Neural progenitor cell (in vitro differentiated cells): Measurements from ENCODE around the gene NFASC. TPM values are rescaled to one million over a fixed set of nuclear protein-coding genes. Genes with fewer than 3 reads are reported as not detected.

Source experiments
- DNase-seq: peaks from one replicate; pipeline ENCODE4 v3.0.0-alpha.2; 2016; ENCODE audit warnings: low spot score
- H2AFZ ChIP-seq: fragments of 200-600 bp; sonication (generic); replicated peaks from 2 replicates; pipeline ENCODE4 v1.6.1; 2016; ENCODE audit warnings: antibody characterized with exemption
- H3F3A ChIP-seq: fragments of 200-600 bp; sonication (generic); 2 replicates; pipeline ENCODE4 v1.6.1; 2016; ENCODE audit warnings: antibody characterized with exemption, low read depth
- H3K27ac ChIP-seq: fragments of 200-600 bp; sonication (generic); 2 replicates; pipeline ENCODE4 v1.5.1; 2016; ENCODE audit warnings: mild to moderate bottlenecking
- H3K27me3 ChIP-seq: fragments of 200-600 bp; sonication (generic); 2 replicates; pipeline ENCODE4 v1.6.1; 2016; ENCODE audit warnings: mild to moderate bottlenecking, moderate library complexity
- H3K36me3 ChIP-seq: fragments of 200-600 bp; sonication (generic); 2 replicates; pipeline ENCODE4 v1.5.1; 2016
- H3K4me1 ChIP-seq: fragments of 200-600 bp; sonication (generic); 2 replicates; pipeline ENCODE4 v1.6.1; 2016; ENCODE audit warnings: mixed run types
- H3K4me2 ChIP-seq: fragments of 200-600 bp; sonication (generic); 2 replicates; pipeline ENCODE4 v1.6.1; 2016
- H3K4me3 ChIP-seq: fragments of 200-600 bp; sonication (generic); 2 replicates; pipeline ENCODE4 v1.5.1; 2016
- H3K79me2 ChIP-seq: fragments of 200-600 bp; sonication (generic); 2 replicates; pipeline ENCODE4 v1.6.1; 2016; ENCODE audit warnings: low read depth
- H3K9ac ChIP-seq: fragments of 200-600 bp; sonication (generic); 2 replicates; pipeline ENCODE4 v1.6.1; 2016
- H3K9me3 ChIP-seq: fragments of 200-600 bp; sonication (generic); 2 replicates; pipeline ENCODE4 v1.5.1; 2016; ENCODE audit warnings: low read depth
- H4K20me1 ChIP-seq: fragments of 200-600 bp; sonication (generic); 2 replicates; pipeline ENCODE4 v1.6.1; 2016; ENCODE audit warnings: low read depth
- H3K27ac Mint-ChIP-seq: 3 replicates; pipeline ENCODE4 v1.8.0; 2021; ENCODE audit warnings: mixed read lengths
- H3K27me3 Mint-ChIP-seq: 2 replicates; pipeline ENCODE4 v1.8.0; 2022; ENCODE audit warnings: low read depth, mild to moderate bottlenecking, inconsistent platforms, moderate library complexity, mixed read lengths; ENCODE audit not compliant: insufficient read depth
- H3K36me3 Mint-ChIP-seq: 3 replicates; pipeline ENCODE4 v1.8.0; 2021; ENCODE audit warnings: mixed read lengths
- H3K4me1 Mint-ChIP-seq: 3 replicates; pipeline ENCODE4 v1.8.0; 2021; ENCODE audit warnings: mixed read lengths
- H3K4me3 Mint-ChIP-seq: 3 replicates; pipeline ENCODE4 v1.8.0; 2021; ENCODE audit warnings: mild to moderate bottlenecking, moderate library complexity, mixed read lengths
- H3K9me3 Mint-ChIP-seq: 3 replicates; pipeline ENCODE4 v1.8.0; 2020; ENCODE audit warnings: mixed read lengths
- EZH2 ChIP-seq: fragments of 200-600 bp; sonication (generic); IDR thresholded peaks from 2 replicates; pipeline ENCODE4 v1.6.1; 2017; ENCODE audit warnings: antibody characterized with exemption, mild to moderate bottlenecking, moderate library complexity
- EZH2phosphoT487 ChIP-seq: fragments of 200-600 bp; sonication (generic); IDR thresholded peaks from 2 replicates; pipeline ENCODE4 v1.6.1; 2017; ENCODE audit warnings: antibody characterized with exemption
- total RNA-seq: library from RNA; depleted of rRNA; stranded (reverse); fragments of >200 nt; gene quantifications from 2 replicates; pipeline ENCODE4 v1.2.3, GENCODE V29; 2015; ENCODE audit warnings: low replicate concordance
- TF ChIP-seq, protein P1 (sequence below): fragments of 200-600 bp; sonication (generic); IDR thresholded peaks from 2 replicates; pipeline ENCODE4 v1.5.1; 2017; ENCODE audit warnings: antibody characterized with exemption, mild to moderate bottlenecking

The NFASC gene
- total RNA-seq, 1 donor from 2014 or later: 2.5 TPM

- DNase-seq: no peak
- TF ChIP-seq EZH2phosphoT487: no peak
- no peak for TF ChIP-seq EZH2
- TF ChIP-seq, protein P1, sequence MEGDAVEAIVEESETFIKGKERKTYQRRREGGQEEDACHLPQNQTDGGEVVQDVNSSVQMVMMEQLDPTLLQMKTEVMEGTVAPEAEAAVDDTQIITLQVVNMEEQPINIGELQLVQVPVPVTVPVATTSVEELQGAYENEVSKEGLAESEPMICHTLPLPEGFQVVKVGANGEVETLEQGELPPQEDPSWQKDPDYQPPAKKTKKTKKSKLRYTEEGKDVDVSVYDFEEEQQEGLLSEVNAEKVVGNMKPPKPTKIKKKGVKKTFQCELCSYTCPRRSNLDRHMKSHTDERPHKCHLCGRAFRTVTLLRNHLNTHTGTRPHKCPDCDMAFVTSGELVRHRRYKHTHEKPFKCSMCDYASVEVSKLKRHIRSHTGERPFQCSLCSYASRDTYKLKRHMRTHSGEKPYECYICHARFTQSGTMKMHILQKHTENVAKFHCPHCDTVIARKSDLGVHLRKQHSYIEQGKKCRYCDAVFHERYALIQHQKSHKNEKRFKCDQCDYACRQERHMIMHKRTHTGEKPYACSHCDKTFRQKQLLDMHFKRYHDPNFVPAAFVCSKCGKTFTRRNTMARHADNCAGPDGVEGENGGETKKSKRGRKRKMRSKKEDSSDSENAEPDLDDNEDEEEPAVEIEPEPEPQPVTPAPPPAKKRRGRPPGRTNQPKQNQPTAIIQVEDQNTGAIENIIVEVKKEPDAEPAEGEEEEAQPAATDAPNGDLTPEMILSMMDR: no peak
- H3K9me3 ChIP-seq: no peaks in the 10 kb centered on the region
- H3K9ac ChIP-seq: no peak overlapping the region
- no peaks in the 10 kb centered on the region for H3K36me3 ChIP-seq
- no peaks in the 10 kb centered on the region for H3F3A ChIP-seq
- H3K79me2 ChIP-seq: no peaks in the 10 kb centered on the region
- H3K4me1 ChIP-seq: peaks cover 9% of the 10 kb centered on the region
- no peak overlapping the region for H3K27ac ChIP-seq
- H3K27me3 ChIP-seq: no peaks in the 10 kb centered on the region
- Mint-ChIP-seq H3K36me3 (peaks cover 5% of the 10 kb centered on the region), H3K27me3 (peaks cover 5% of the 10 kb centered on the region), H3K27ac (no peak overlapping the region), H3K4me3 (no peak overlapping the region), H3K9me3 (no peaks in the 10 kb centered on the region), H3K4me1 (no peaks in the 10 kb centered on the region)
- no peak overlapping the region for H3K4me2 ChIP-seq
- H2AFZ ChIP-seq: no peak overlapping the region
- H4K20me1 ChIP-seq: no peaks in the 10 kb centered on the region
- no peak overlapping the region for H3K4me3 ChIP-seq
Observed at GRCh38 chr1:204936765-204937164, 66.1 kb downstream of the NFASC start.

GRCh38 chr1:204937901-204938300 is 67.2 kb downstream of the NFASC start:
- H3K27me3 ChIP-seq: no peaks in the 10 kb centered on the region
- H4K20me1 ChIP-seq: no peaks in the 10 kb centered on the region
- H3K36me3 Mint-ChIP-seq: peaks cover 5% of the 10 kb centered on the region
- no peak overlapping the region for H3K27ac ChIP-seq
- no peak overlapping the region for H3K4me3 ChIP-seq
- TF ChIP-seq EZH2 (no peak), EZH2phosphoT487 (no peak)
- TF ChIP-seq, protein P1: no peak
- H2AFZ ChIP-seq: no peak overlapping the region
- peaks cover 9% of the 10 kb centered on the region for H3K4me1 ChIP-seq
- H3F3A ChIP-seq: no peaks in the 10 kb centered on the region
- no peak overlapping the region for H3K9ac ChIP-seq
- H3K27ac Mint-ChIP-seq: no peak overlapping the region
- H3K4me3 Mint-ChIP-seq: no peak overlapping the region
- no peak for DNase-seq
- no peaks in the 10 kb centered on the region for H3K9me3 Mint-ChIP-seq
- no peaks in the 10 kb centered on the region for H3K79me2 ChIP-seq
- no peak overlapping the region for H3K4me2 ChIP-seq
- no peaks in the 10 kb centered on the region for H3K4me1 Mint-ChIP-seq
- peaks cover 5% of the 10 kb centered on the region for H3K27me3 Mint-ChIP-seq
- H3K36me3 ChIP-seq: no peaks in the 10 kb centered on the region
- no peaks in the 10 kb centered on the region for H3K9me3 ChIP-seq

DNA sequence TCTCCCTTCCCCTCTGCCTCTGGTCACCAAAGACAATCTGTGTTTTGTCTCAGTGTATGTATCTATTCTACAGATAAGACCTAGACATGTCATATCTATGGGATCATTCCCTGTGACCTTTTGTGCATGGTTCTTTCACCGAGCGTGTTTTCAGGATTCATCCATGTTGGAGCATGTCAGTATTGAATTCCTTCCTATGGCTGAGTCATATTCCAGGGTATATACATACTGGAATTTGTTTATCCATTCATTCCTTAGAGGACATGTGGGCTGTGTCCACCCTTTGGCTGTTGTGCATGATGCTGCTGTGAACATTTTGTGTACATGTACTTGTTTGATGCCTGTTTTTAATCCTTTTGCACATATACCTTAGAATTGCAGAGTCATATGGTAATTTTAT is 69.9 kb downstream of the NFASC start:
- H3K36me3 ChIP-seq: no peaks in the 10 kb centered on the region
- H3K27ac ChIP-seq: no peak overlapping the region
- Mint-ChIP-seq H3K36me3 (peaks cover 5% of the 10 kb centered on the region), H3K9me3 (no peaks in the 10 kb centered on the region), H3K4me1 (peaks cover 3% of the 10 kb centered on the region), H3K27me3 (peaks cover 7% of the 10 kb centered on the region), H3K4me3 (no peak overlapping the region), H3K27ac (no peak overlapping the region)
- H3F3A ChIP-seq: no peaks in the 10 kb centered on the region
- H3K4me2 ChIP-seq: no peak overlapping the region
- H3K4me1 ChIP-seq: peaks cover 9% of the 10 kb centered on the region
- TF ChIP-seq EZH2: no peak
- TF ChIP-seq EZH2phosphoT487: no peak
- TF ChIP-seq, protein P1: no peak
- no peaks in the 10 kb centered on the region for H3K9me3 ChIP-seq
- H3K79me2 ChIP-seq: no peaks in the 10 kb centered on the region
- no peak overlapping the region for H3K9ac ChIP-seq
- no peak for DNase-seq
- no peaks in the 10 kb centered on the region for H3K27me3 ChIP-seq
- H4K20me1 ChIP-seq: no peaks in the 10 kb centered on the region
- no peak overlapping the region for H3K4me3 ChIP-seq
- H2AFZ ChIP-seq: no peak overlapping the region
